Measurements from ENCODE around the gene NYAP2. TPM values are rescaled to one million over a fixed set of nuclear protein-coding genes. Genes with fewer than 3 reads are reported as not detected.

Gene NYAP2
- total and polyA plus RNA-seq, 2 donors (not counting 1 experiment from before 2014, with no cell fraction given): not detected

- TF ChIP-seq, protein P1, sequence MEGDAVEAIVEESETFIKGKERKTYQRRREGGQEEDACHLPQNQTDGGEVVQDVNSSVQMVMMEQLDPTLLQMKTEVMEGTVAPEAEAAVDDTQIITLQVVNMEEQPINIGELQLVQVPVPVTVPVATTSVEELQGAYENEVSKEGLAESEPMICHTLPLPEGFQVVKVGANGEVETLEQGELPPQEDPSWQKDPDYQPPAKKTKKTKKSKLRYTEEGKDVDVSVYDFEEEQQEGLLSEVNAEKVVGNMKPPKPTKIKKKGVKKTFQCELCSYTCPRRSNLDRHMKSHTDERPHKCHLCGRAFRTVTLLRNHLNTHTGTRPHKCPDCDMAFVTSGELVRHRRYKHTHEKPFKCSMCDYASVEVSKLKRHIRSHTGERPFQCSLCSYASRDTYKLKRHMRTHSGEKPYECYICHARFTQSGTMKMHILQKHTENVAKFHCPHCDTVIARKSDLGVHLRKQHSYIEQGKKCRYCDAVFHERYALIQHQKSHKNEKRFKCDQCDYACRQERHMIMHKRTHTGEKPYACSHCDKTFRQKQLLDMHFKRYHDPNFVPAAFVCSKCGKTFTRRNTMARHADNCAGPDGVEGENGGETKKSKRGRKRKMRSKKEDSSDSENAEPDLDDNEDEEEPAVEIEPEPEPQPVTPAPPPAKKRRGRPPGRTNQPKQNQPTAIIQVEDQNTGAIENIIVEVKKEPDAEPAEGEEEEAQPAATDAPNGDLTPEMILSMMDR (conservative IDR thresholded peaks at IDR 0.05 in 1 of 2, IDR thresholded peaks at IDR 0.05 in 1 of 2; ENCODE audit: low read depth in 1 of 2, low read length in 2 of 2): no peak
- no peak for TF ChIP-seq EZH2 (IDR thresholded peaks at IDR 0.05; ENCODE audit: low read length, missing control alignments)
- H3K36me3 ChIP-seq (ENCODE audit: control insufficient read depth, insufficient read depth, low read length): no peaks in the 10 kb centered on the region
- H3K9me3 ChIP-seq (ENCODE audit: control insufficient read depth, insufficient read depth, low read depth, low read length): no peaks in the 10 kb centered on the region
- H3K27me3 ChIP-seq (ENCODE audit: control insufficient read depth, insufficient read depth, low read length): no peaks in the 10 kb centered on the region
- no peak overlapping the region for H3K4me2 ChIP-seq (ENCODE audit: extremely low read depth, insufficient read depth, low read length)
- H3K4me3 ChIP-seq (replicated peaks in 1 of 4; ENCODE audit: control extremely low read depth in 1 of 4, insufficient read depth in 1 of 4, low read depth in 3 of 4, low read length in 4 of 4): no peak overlapping the region
- no peak overlapping the region for H3K9ac ChIP-seq (ENCODE audit: insufficient read depth, low read length)
- H3K27ac ChIP-seq (ENCODE audit: insufficient read depth, low read length): no peak overlapping the region
- DNase-seq (ENCODE audit: low read depth in 2 of 2): no peak
- H3K79me2 ChIP-seq (ENCODE audit: control insufficient read depth, insufficient read depth, low read length): no peaks in the 10 kb centered on the region
- no peaks in the 10 kb centered on the region for H3K4me1 ChIP-seq (ENCODE audit: control insufficient read depth, extremely low read depth, insufficient read depth, low read length)
- no peaks in the 10 kb centered on the region for H4K20me1 ChIP-seq (ENCODE audit: control insufficient read depth, extremely low read depth, insufficient read depth, low read length)
- H2AFZ ChIP-seq (ENCODE audit: low read length): no peak overlapping the region
Measured at GRCh38 chr2:225526760-225527390, 127.4 kb downstream of the NYAP2 start.

- DNase-seq (ENCODE audit: low read depth in 2 of 2): no peak
- TF ChIP-seq EZH2 (IDR thresholded peaks at IDR 0.05; ENCODE audit: low read length, missing control alignments): no peak
- TF ChIP-seq, protein P1 (conservative IDR thresholded peaks at IDR 0.05 in 1 of 2, IDR thresholded peaks at IDR 0.05 in 1 of 2; ENCODE audit: low read depth in 1 of 2, low read length in 2 of 2): no peak
- Histone ChIP-seq H3K79me2 (ENCODE audit: control insufficient read depth, insufficient read depth, low read length) (no peaks in the 10 kb centered on the region), H3K27me3 (ENCODE audit: control insufficient read depth, insufficient read depth, low read length) (no peaks in the 10 kb centered on the region), H3K4me2 (ENCODE audit: extremely low read depth, insufficient read depth, low read length) (no peak overlapping the region), H4K20me1 (ENCODE audit: control insufficient read depth, extremely low read depth, insufficient read depth, low read length) (no peaks in the 10 kb centered on the region), H2AFZ (ENCODE audit: low read length) (no peak overlapping the region), H3K27ac (ENCODE audit: insufficient read depth, low read length) (no peak overlapping the region), H3K9me3 (ENCODE audit: control insufficient read depth, insufficient read depth, low read depth, low read length) (no peaks in the 10 kb centered on the region), H3K4me3 (replicated peaks in 1 of 4; ENCODE audit: control extremely low read depth in 1 of 4, insufficient read depth in 1 of 4, low read depth in 3 of 4, low read length in 4 of 4) (no peak overlapping the region), H3K4me1 (ENCODE audit: control insufficient read depth, extremely low read depth, insufficient read depth, low read length) (no peaks in the 10 kb centered on the region), H3K36me3 (ENCODE audit: control insufficient read depth, insufficient read depth, low read length) (no peaks in the 10 kb centered on the region), H3K9ac (ENCODE audit: insufficient read depth, low read length) (no peak overlapping the region)
Measured at GRCh38 chr2:225531559-225531958, 132.0 kb downstream of the NYAP2 start.

- no peak for DNase-seq (ENCODE audit: low read depth in 2 of 2)
- Histone ChIP-seq H3K27me3 (ENCODE audit: control insufficient read depth, insufficient read depth, low read length) (no peaks in the 10 kb centered on the region), H3K4me2 (ENCODE audit: extremely low read depth, insufficient read depth, low read length) (no peak overlapping the region), H3K79me2 (ENCODE audit: control insufficient read depth, insufficient read depth, low read length) (no peaks in the 10 kb centered on the region), H4K20me1 (ENCODE audit: control insufficient read depth, extremely low read depth, insufficient read depth, low read length) (no peaks in the 10 kb centered on the region), H3K9me3 (ENCODE audit: control insufficient read depth, insufficient read depth, low read depth, low read length) (no peaks in the 10 kb centered on the region), H3K9ac (ENCODE audit: insufficient read depth, low read length) (no peak overlapping the region), H2AFZ (ENCODE audit: low read length) (no peak overlapping the region), H3K4me3 (replicated peaks in 1 of 4; ENCODE audit: control extremely low read depth in 1 of 4, insufficient read depth in 1 of 4, low read depth in 3 of 4, low read length in 4 of 4) (no peak overlapping the region), H3K4me1 (ENCODE audit: control insufficient read depth, extremely low read depth, insufficient read depth, low read length) (no peaks in the 10 kb centered on the region), H3K36me3 (ENCODE audit: control insufficient read depth, insufficient read depth, low read length) (no peaks in the 10 kb centered on the region), H3K27ac (ENCODE audit: insufficient read depth, low read length) (no peak overlapping the region)
- TF ChIP-seq, protein P1 (conservative IDR thresholded peaks at IDR 0.05 in 1 of 2, IDR thresholded peaks at IDR 0.05 in 1 of 2; ENCODE audit: low read depth in 1 of 2, low read length in 2 of 2): no peak
- TF ChIP-seq EZH2 (IDR thresholded peaks at IDR 0.05; ENCODE audit: low read length, missing control alignments): no peak
Measured at GRCh38 chr2:225532096-225532495, 132.6 kb downstream of the NYAP2 start.
